Thyroid gland (tissue), 4 donors: ENCODE data around the gene LRCOL1.

Experiments
- CTCF ChIP-seq, 6 experiments: fragments of 200-600 bp in 3 of 6; fragments of 450-650 bp in 3 of 6; sonication (generic) in 3 of 6; IDR thresholded peaks; one replicate each; pipeline ENCODE4 v1.5.1; 2016 to 2019; ENCODE audit warnings: antibody characterized with exemption in 6 of 6, mild to moderate bottlenecking in 2 of 6, inconsistent platforms in 1 of 6, moderate library complexity in 1 of 6
- POLR2A ChIP-seq, 2 donors: fragments of 450-650 bp; IDR thresholded peaks; one replicate each; pipeline ENCODE4 v1.6.1; 2017; ENCODE audit warnings: antibody characterized with exemption in 2 of 2, mild to moderate bottlenecking in 2 of 2, moderate library complexity in 1 of 2

GRCh38 chr12:132572106-132572505 lies 38.3 kb downstream of the LRCOL1 start:
- TF ChIP-seq CTCF (IDR thresholded peaks at IDR 0.05): no peak
- no peak for TF ChIP-seq POLR2A (IDR thresholded peaks at IDR 0.05)
